ENCODE results near the gene NADK.
A peak's percentile ranks its signal among the peaks of the same experiment; 100 is the strongest.
"Not testable (repeated sequence)": the region's sequence is repeated elsewhere in the genome, so short reads cannot be mapped to it uniquely, and the experiment has no call there.

Gene NADK

DNA sequence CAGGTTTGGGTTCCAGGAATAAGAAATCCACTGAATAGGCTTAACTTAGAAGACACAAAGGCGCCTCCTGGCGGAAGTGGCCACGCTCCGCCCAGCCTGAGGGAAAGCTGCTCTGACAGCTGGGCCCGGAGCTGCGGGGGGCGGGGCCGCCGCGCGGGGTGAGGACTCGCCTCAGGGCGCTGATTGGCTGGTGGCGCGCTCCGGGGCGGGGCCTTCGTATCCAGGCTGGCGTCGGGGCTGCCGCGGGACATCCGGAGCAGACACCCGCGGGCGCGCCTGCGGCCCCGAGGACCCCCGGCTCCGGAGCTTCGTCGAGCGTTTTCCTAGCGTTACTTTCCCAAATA lies 31.7 kb downstream of the NADK start:
- not testable (repeated sequence) for DNase-seq (ENCODE audit: low read depth)

DNA sequence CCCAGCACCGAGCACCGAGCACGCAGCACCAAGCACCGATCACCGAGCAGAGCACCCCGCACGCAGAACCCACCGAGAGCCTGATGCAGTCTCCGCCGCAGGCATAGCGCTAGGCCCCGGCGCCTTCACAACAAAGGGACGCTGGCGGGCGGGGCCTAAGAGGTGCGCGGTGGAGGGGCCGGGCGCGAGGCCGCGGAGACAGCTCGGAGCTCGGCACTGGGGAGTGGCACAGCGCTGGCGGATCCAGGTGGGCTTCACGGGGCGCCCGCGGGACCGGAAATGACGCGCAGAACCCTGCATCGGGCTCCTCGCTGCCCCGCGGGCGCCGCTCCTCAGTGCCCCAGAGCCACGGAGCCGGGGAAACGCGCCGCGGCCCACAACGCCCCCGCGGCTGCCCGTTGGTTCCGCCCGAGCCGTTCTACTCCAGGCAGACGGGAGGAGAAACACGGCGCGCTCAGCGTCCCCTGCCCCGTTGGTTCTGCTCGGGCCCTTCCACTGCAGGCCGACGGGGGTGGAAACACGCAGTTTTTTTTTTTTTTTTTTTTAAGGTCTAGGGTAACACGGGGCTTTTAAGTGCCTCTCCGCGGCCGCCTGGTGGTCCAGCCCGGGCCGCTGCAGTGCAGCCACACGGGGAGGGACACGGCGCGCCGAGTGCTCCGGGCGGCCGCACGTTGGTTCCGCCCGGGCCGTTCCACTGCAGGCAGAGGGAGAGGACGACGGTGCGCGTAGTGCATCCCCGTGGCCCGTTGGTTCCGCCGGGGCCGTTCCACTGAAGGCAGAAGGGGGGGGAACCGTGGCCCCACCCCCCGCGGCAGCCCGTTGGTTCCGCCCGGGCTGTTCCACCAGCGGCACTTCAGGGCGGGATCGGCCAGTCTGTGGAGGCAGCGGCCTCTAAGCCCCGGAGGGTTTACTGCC lies 32.4 kb downstream of the NADK start:
- peak; percentile 77 for DNase-seq (ENCODE audit: low read depth)

DNA sequence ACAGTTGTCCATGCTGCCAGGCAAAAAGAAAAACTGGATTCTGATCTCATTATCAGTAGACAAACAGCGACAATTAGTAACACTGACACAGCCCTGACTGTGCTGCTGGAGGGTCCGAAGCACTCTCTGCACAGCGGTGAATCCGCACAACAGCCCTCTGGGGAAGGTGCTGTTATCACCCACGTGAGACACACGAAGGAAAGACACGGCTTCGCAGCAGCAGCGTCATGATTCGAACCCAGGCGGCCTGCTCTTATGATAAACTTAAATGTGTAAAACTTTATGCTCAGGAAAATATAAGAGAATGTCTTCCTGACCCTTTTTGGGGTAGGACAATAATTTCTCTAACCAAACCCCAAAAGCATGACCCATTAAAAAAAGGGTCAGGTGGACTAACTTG lies 35.7 kb downstream of the NADK start:
- not testable (repeated sequence) for DNase-seq (ENCODE audit: low read depth)

DNA sequence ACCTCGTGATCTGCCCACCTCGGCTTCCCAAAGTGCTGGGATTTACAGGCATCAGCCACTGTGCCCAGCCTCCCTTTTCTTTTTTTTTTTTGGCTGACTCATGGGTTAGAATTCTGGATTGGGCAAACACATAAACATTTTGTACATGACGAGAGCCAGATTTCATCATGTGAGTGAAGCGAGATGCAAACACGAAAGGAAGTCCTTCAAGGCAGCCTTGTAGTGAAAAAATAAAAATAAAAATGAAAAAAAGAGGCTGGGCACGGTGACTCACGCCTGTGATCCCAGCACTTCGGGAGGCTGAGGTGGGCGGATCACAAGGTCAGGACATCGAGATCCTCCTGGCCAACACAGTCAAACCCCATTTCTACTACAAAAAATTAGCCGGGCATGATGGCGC lies 37.3 kb downstream of the NADK start:
- DNase-seq (ENCODE audit: low read depth) = not testable (repeated sequence)

DNA sequence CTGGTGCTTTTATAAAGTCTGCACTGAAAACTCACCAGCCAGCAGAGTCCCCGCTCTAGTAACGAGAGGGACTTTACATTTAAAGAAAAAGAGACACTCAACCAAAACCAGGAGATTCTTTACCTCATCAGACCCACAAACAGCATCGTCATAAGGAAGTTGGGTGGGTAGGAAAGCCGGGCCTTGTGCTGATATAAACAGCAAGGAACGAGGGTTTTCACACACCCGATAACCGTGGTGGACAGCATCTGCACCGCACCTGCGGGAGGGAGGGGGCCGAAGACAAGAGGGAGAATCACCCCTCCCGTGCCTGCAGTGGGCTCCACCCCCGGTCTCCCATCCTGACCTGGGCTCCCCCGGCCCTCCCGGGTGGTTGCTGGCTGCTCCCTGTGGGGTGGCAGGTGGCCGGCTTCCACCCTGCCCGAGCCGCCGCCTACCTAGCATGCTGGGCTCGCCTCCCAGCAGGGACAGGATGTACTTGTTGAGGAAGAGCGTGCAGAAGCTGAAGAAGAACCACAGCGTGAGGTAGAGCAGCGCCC lies 39.4 kb downstream of the NADK start:
- DNase-seq (ENCODE audit: low read depth) = not testable (repeated sequence)

DNA sequence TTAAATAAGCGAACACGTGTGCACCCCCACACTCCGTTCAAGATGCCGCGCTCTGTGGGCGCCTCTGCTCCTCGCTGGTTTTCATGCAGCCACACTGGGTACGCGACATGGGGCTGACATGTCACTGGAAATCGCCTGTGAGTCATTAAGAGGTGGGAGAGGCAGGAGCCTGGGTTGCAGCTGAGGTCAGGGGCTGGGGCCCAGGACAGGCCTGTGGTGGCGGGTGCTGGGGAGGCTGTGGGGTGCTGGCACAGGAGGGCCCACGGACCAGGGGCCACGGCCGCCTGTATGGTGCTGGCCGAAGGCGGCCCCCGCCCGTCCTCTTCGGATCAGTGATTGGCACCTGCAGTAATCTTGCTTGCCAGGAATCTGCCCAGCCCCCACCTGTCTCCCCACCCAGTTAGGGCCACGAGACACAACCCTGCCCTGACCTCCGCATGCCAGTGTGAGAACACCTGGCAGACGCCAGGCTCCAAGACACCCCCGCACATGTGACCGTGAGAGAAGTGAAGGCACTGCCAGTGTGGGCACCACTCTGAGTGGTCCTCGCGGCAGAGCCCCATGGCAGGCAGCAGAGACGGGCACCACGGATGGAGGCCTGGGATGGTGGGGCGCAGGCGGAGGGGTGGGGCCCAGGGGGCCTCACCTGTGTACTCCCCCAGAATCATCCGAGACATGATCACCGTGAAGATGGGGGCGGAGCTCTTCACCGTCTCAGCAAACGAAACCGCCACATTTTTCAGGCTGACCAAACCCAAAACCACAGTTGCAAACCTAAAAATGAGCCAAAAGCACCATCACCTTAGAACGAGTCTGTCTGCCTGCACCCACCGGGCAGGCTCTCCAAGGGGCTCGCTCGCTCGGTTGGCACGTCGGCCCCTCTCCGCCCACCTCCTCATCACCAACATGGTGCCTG lies 40.3 kb downstream of the NADK start:
- DNase-seq (ENCODE audit: low read depth) = not testable (repeated sequence)

DNA sequence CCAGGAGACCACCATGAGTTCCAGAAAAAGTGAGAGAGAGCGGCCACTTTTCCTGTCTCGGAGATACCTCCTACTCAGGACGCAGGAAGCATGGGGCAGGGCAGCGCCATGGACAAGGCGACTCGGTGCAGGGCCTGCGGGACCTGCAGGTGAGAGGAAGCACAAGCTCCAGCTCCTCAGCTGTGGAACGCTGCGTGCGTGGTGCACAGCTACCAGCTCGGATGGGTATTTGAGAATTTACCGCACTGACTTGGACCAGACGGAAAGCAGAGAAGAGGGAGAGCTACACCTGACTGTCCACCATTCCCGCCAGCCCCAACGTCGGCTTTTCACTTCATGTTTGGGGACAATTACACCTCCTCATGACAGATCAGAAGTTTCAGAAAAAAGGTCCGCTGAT lies 45.9 kb downstream of the NADK start:
- DNase-seq (ENCODE audit: low read depth) = no peak

DNA sequence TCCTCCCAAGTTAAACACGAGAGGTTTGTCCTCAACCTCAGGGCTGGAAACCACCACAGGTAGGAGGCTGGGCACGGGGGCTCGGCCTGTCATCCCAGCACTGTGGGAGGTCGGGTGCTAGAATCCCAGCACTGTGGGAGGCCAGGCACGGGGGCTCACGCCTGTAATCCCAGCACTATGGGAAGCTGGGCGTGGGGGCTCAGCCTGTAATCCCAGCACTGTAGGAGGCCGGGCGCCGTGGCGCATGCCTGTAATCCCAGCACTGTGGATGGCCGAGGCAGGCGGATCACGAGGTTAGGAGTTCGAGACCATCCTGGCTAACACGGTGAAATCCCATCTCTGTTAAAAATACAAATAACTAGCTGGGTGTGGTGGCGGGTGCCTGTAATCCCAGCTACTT lies 47.4 kb downstream of the NADK start:
- no peak for DNase-seq (ENCODE audit: low read depth)

DNA sequence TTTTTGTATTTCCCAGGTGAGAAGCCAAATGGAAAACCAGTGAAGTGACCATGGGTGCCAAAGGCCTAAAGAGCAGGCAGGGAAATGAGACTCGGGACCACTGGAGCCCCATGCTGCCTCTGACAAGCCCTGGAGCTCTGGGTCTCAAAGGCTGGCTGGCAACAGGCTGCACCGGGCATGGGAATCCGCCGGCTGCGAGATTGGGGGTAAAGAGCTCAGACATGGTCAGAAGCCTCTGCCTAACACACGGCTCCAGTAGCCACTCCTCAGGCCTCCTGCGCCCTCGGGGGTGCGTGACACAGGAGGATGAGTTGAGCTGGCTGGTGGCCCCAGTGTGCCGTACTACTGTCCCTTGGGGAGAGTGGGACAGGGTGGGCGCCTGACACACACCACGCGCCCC lies 48.0 kb downstream of the NADK start:
- not testable (repeated sequence) for DNase-seq (ENCODE audit: low read depth)

DNA sequence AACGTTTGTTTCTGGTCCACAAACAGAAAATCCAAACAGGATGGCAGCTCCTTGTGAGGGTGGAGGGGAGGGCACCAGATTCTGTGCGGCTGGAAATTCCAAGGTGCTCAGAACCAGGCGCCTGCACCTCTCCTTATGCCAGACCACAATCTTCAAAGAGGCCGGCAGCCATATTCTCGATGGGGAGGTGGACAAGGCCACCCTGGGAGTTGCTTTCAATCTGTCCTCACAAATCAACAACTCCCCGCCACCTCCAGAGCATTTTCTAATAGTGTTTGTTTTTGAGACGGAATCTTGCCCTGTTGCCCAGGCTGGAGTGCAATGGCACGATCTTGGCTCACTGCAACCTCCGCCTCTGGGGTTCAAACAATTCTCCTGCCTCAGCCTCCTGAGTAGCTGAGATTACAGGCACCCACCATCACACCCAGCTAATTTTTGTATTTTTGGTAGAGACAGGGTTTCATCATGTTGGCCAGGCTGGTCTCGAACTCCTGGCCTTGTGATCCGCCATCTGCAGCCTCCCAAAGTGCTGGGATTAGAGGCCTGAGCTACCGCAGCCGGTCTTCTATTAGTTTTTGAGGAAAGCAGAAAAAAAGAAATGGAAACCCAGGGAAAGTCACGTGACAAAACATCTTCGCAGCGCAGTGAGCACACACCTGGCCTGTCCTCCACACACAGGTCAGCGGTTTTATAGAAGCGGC lies 49.0 kb downstream of the NADK start:
- not testable (repeated sequence) for DNase-seq (ENCODE audit: low read depth)

DNA sequence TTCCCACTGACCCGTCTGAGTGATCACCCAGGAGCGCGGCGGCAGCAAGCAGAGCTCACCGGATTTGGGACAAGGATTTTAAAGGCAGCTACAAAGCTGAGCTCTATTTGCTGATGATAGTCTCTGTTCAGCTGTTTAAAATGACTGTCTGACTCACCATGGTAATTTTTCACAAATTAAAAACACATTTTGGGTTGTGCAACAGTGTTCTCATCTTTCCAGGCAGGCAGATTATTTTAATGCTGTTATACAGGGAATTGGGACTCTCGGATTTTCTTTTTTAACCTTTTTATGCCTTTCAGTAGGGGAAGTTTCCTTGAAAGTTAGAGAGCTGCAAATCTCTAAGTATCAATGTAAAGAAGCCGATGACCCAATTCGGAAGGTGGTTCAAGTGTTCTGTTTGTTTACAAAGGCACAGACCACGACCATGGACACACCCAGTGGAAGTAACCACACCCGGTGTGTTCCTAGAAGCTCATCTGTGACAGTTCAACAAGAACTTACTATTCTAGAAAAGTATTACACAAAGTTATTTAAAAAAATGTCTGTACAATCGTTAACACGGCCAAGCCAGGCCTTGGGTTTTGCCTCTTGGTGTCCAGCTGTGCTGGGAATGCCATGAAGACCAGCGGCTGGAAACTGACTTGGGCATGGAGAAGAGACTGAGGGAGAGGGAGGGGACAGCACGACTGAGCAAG lies 49.8 kb downstream of the NADK start:
- DNase-seq (ENCODE audit: low read depth) = peak; percentile 17

DNA sequence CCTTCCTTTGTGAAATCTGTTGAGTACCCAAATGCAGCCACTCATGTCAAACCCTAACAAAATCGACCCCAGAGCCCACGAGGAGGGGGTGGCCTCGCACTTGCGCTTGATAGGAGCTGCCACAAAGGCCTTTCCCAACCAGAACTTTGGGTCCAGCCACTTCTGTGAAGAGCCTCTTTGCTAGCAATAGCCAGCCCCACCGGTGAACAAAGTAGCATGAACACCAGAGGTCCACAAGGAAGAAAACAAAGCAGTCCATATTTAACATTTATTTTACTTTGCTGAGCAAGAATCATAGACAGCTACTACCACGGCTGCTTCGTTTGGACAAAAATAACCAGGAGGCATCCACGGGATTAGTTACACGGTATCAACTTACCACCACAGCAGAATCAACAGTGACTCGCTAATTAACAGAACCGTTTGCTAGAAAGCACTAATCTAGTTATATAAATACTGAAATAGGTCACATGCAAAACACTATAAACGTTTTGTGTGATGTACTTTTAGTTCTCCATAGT lies 51.1 kb downstream of the NADK start:
- DNase-seq (ENCODE audit: low read depth) = not testable (repeated sequence)

DNA sequence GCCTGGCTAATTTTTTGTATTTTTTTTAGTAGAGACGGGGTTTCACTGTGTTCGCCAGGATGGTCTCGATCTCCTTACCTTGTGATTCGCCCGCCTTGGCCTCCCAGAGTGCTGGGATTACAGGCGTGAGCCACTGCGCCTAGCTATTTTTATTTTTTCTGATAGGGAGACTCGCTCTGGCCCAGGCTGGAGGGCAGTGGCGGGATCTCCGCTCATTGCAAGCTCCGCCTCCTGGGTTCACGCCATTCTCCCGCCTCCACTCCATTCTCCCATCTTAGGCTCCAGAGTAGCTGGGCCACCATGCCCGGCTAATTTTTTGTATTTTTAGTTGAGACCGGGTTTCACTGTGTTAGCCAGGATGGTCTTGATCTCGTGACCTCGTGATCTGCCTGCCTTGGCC lies 52.2 kb downstream of the NADK start:
- not testable (repeated sequence) for DNase-seq (ENCODE audit: low read depth)

DNA sequence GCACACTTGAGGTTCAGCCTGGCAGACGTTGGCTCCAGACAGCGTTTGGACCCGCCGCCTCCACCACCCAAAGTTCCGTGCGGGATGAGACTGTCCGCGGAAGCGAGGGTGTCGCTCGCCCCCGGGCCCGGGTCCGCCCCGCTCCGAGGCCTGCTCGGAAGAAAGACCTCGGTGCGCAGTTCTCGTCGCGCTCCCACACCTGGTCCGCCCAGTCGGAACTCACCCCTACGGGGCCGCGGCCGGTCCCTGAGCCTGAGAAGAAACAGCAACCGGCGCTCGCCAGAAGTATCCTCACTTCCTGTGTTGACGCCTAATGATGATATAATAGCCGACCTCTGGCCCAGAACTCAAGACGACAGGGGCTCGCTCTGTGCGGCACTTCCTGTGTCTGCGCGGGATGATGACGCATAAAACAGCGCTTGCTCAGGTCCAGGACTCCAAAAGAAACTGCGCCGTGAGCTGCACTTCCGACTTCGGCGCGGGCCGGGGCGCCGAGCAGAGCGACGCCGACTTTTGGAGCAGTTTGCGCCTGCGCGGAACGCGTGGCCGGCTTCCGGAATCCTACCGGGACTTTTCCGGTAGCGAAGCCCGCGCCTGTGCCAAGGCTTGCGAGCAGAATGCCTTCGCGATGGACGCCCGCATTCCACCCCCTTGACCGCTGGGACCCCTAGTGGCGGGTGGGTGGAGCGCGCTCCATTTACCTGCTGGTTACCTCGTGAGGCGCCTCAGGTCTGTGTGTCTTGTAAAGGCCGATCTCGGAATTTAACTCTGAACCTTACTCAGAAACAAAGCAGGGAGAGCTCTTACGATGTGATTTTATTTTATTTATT lies 54.0 kb downstream of the NADK start, which contains the start of gene CDK11A:
TSS of gene CDK11A (minus strand) at position 323 of the 830 bp plus-strand sequence. CDS start 1,539 bp downstream, outside the sequence.
- DNase-seq (ENCODE audit: low read depth) = peak; percentile 100

DNA sequence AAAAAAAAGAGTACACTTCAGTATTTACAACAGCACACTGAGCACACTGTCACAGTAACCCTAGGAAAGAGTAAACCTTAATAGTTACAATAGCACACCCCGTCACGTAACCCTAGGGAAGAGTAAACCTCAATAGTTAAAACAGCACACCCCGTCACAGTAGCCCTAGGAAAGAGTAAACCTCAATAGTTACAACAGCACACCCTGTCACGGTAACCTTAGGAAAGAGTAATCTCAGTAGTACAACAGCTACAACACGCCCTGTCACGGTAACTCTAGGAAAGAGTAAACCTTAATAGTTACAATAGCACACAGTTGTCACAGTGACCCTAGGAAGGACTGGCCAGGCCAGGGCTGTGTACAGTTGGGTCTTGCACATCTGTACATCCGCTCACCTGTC lies 57.1 kb downstream of the NADK start:
- no peak for DNase-seq (ENCODE audit: low read depth)

DNA sequence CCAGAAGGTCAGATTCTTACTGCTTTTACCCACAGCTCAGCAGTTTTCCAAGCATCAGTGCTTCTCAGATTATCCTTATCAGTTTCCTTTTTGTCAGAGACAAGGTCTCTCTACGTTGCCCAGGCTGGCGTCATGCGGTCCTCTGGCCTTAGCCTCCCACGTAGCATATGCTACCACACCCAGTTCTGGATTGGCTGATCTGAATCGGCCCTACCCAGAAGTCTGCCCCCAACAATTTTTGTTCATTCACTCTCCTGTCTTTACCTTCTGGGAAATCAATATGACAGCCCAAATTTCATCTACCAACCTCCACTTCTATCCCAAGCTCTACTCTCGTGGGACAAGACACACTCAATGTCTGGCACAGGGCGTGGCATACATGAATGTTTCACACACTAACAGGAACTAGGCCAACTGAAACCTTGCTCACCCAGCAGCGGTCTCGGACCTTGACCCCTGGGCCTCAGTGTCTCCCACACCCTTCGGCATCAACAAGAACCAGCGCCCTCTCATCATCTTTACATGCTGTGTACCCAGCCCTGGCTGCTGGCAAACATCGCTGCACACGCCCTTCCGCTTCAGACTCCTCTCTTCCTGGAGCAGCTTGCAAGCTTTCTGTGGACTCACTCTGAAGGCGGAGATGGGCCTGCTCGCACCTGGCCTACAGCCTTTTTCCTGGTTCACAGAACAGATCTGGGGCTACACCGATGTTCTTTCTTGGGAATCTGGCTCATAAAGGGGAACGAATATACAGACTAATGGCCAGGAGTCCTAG lies 63.0 kb downstream of the NADK start:
- not testable (repeated sequence) for DNase-seq (ENCODE audit: low read depth)

DNA sequence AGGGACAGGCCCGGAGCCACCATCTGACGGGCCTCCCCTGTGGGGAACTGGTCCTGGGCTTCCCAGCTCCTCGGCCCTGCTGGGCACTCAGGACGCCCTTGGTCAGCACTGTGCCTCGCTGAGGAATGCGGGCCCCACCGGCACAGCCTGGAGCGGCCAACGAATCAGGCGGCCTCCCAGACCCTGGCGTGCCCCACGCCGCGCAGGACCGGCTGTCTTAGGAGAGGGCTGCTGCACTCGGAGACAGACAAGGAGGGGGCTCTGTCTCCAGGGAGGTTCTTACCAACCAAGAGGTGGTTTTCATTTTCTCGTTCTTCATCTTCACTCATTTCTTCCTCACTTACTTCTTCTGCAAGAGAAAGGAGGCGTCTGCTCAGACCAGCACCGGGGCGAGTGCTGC lies 70.4 kb downstream of the NADK start:
- DNase-seq (ENCODE audit: low read depth) = not testable (repeated sequence)

DNA sequence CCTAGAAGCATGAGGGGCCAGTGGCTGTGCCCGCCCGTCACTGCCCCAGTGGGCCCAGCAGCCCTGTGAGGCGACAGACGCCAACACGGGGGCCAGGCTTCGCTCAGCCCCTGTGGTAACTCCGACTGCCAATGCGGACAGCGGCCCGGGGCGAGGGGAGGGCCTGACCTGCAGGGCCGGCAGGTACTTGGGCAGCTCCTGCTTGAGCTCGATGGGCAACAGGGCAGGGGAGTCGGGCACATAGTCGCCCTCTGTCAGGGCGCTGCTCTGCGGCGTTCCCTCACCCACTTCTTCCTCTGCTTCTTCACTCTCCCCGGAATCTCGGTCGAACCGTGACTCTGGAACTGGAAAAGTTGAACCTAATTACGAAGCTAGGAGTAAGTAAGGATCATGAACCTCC lies 71.0 kb downstream of the NADK start:
- not testable (repeated sequence) for DNase-seq (ENCODE audit: low read depth)

DNA sequence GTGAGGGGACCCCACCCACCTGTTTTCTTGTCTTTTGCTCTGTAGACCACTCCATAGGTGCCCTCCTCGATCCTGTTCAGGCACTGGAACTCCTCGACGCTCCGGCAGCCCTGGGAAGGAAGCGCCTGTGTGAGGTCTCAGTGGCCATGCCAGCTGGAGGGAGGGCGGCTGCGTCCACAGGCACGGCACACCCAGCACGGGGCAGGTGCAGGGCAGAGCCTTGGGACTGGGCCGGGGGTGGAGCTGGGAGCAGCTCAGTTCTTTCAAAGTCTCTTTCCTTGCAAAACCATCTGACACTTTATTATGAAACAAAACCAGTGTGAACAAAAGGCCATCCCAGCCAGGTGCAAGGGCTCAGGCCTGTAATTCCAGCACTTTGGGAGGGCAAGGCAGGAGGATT lies 72.6 kb downstream of the NADK start:
- not testable (repeated sequence) for DNase-seq (ENCODE audit: low read depth)

Measured in T-helper 22 cell (primary cell).